K562 (cell line): ENCODE results near the gene CYP46A1. TPM values are rescaled to one million over a fixed set of nuclear protein-coding genes. Genes with fewer than 3 reads are reported as not detected.
A peak's percentile ranks its signal among the peaks of the same experiment; 100 is the strongest.

Experiments used
- ATAC-seq: fragments of 200-7000 bp; cut with Tn5 transposase; 3 replicates; pipeline ENCODE4 v1.9.1; 2020; ENCODE audit warnings: moderate library complexity
- BruUV-seq: library from RNA; stranded (reverse); fragments of 400-500 nt; replicated peaks from 2 replicates; lab custom pipeline; 2021; lab: Mats Ljungman, UMichigan
- CTCF ChIA-PET: fragments of 300-600 bp; formaldehyde crosslinking; extraction: SDS; loops from one replicate; lab custom pipeline; 2021; ENCODE audit warnings: low intra/inter-chr PET ratio; lab: Yijun Ruan, JAX
- POLR2A ChIA-PET: fragments of 300-600, 350-650 bp; sonication (Branson Sonifier 250); formaldehyde crosslinking; extraction: SDS; loops from one replicate; lab custom pipeline; 2021; ENCODE audit warnings: antibody characterized with exemption, inconsistent platforms; lab: Yijun Ruan, JAX
- DNase-seq, 4 experiments: peaks; one replicate each; pipeline versions ENCODE4 v3.0.0 to v3.0.0-alpha.2; 2011 to 2018; ENCODE audit warnings: low spot score in 3 of 4, mixed read lengths in 3 of 4; ENCODE audit errors: extremely low read depth in 1 of 4
- FAIRE-seq: peaks from 2 replicates; lab custom pipeline; 2011; peaks lifted over from hg19 to GRCh38; lab: Jason Lieb, UNC
- H2AFZ ChIP-seq: 2 replicates; pipeline ENCODE4 v1.6.0; 2011; ENCODE audit warnings: low read depth, low read length, control low read depth, inconsistent platforms
- H3K27ac ChIP-seq: fragments of 200-600 bp; 3 replicates; pipeline ENCODE4 v1.8.0; 2011; ENCODE audit warnings: low read depth, mild to moderate bottlenecking, control low read depth, inconsistent platforms, low read length, moderate library complexity, mixed read lengths; ENCODE audit errors: extremely low read depth
- H3K27me3 ChIP-seq, 2 experiments: fragments of 300-600 bp in 1 of 2; 2 replicates in 1 of 2; 3 replicates in 1 of 2; pipeline versions ENCODE4 v1.6.0 to v1.8.0; 2011; ENCODE audit warnings: inconsistent platforms in 2 of 2, low read length in 2 of 2, mild to moderate bottlenecking in 1 of 2, mixed read lengths in 1 of 2, moderate library complexity in 1 of 2; ENCODE audit not compliant: control insufficient read depth in 2 of 2, insufficient read depth in 2 of 2
- H3K36me3 ChIP-seq: fragments of 300-600 bp; 3 replicates; pipeline ENCODE4 v1.8.0; 2011; ENCODE audit warnings: mild to moderate bottlenecking, low read length, inconsistent platforms; ENCODE audit not compliant: control insufficient read depth, insufficient read depth
- H3K4me1 ChIP-seq, 2 experiments: fragments of 200-600 bp in 1 of 2; replicated peaks in 1 of 2; 2 replicates in 1 of 2; 3 replicates in 1 of 2; pipeline versions ENCODE4 v1.5.1 to v1.8.0; 2011; ENCODE audit warnings: inconsistent platforms in 2 of 2, low read length in 2 of 2, mild to moderate bottlenecking in 1 of 2, mixed read lengths in 1 of 2, moderate library complexity in 1 of 2; ENCODE audit not compliant: control insufficient read depth in 2 of 2, insufficient read depth in 2 of 2
- H3K4me2 ChIP-seq: 2 replicates; pipeline ENCODE4 v1.6.1; 2011; ENCODE audit warnings: low read length, control low read depth, inconsistent platforms, mixed read lengths; ENCODE audit not compliant: insufficient read depth
- H3K4me3 ChIP-seq: fragments of 200-600 bp; sonication (generic), shearing (Covaris generic); 2 replicates; pipeline ENCODE4 v1.5.1; 2016; ENCODE audit warnings: control low read depth, inconsistent platforms
- H3K79me2 ChIP-seq: fragments of 200-600 bp; 3 replicates; pipeline ENCODE4 v1.8.0; 2011; ENCODE audit warnings: low read length, inconsistent platforms; ENCODE audit not compliant: control insufficient read depth, insufficient read depth
- H3K9ac ChIP-seq, 2 experiments: 2 replicates each; pipeline versions ENCODE4 v1.6.0 to v1.6.1; 2011; ENCODE audit warnings: low read depth in 2 of 2, low read length in 2 of 2, control low read depth in 1 of 2, inconsistent platforms in 1 of 2, mild to moderate bottlenecking in 1 of 2, mixed read lengths in 1 of 2; ENCODE audit not compliant: insufficient read depth in 1 of 2
- H3K9me1 ChIP-seq: one replicate; pipeline ENCODE4 v1.6.0; 2011; ENCODE audit warnings: inconsistent platforms, mild to moderate bottlenecking, low read length, moderate library complexity; ENCODE audit not compliant: control insufficient read depth, insufficient read depth
- H3K9me3 ChIP-seq: replicated peaks from 2 replicates; pipeline ENCODE4 v1.5.1; 2011; ENCODE audit warnings: low read depth, low read length, inconsistent platforms; ENCODE audit not compliant: control insufficient read depth, insufficient read depth
- H4K20me1 ChIP-seq: replicated peaks from 2 replicates; pipeline ENCODE4 v1.6.1; 2011; ENCODE audit warnings: low read length, inconsistent platforms, mixed read lengths; ENCODE audit not compliant: control insufficient read depth, insufficient read depth
- MAFG ChIP-seq: fragments of 450-650 bp; conservative IDR thresholded peaks from 2 replicates; pipeline ENCODE4 v1.6.1; 2016; ENCODE audit warnings: missing genetic modification characterization, missing compliant biosample characterization
- SIN3A ChIP-seq, 2 experiments: fragments of 150-350 bp in 1 of 2; IDR thresholded peaks; 2 replicates each; pipeline ENCODE4 v1.6.1; 2011 to 2016; ENCODE audit warnings: borderline replicate concordance in 2 of 2, low read depth in 2 of 2, low read length in 2 of 2, mild to moderate bottlenecking in 2 of 2, moderate library complexity in 2 of 2; ENCODE audit not compliant: control insufficient read depth in 1 of 2
- ZBTB7A ChIP-seq: IDR thresholded peaks from 2 replicates; pipeline ENCODE4 v1.6.1; 2011; ENCODE audit warnings: low read depth, mild to moderate bottlenecking, low read length, moderate library complexity, borderline replicate concordance; ENCODE audit not compliant: control insufficient read depth
- WGBS: fragments of 100-300 bp; shearing (Covaris generic); methylation state at CpG from one replicate; pipeline ENCODE4 v1.1.6; 2016; ENCODE audit warnings: low coverage, mixed read lengths; ENCODE audit not compliant: insufficient coverage; ENCODE audit errors: missing lambda C conversion rate; 5-methylcytosine and 5-hydroxymethylcytosine counted together
- in situ Hi-C: fragments of 300-500 bp; cut with MboI; formaldehyde crosslinking; loops from 4 replicates; pipeline ENCODE4 v1.15.0; 2018; ENCODE audit warnings: inconsistent platforms, mixed read lengths
- intact Hi-C: fragments of 100-400 bp; cut with micrococcal nuclease; formaldehyde crosslinking; loops from 2 replicates; pipeline ENCODE4 v1.14.2; 2022
- polyA plus RNA-seq, 8 experiments: library from polyadenylated mRNA; depleted of rRNA in 4 of 8; stranded (reverse) in 5 of 8; unstranded in 3 of 8; fragments of >200 nt; fragmentation: Nextera tagmentation in 2 of 8; fragmentation: Illumina TruSeq in 1 of 8; extraction: Ambion mirVana in 2 of 8; extraction: Trizol in 1 of 8; gene quantifications; 2 replicates each; pipeline versions ENCODE4 v1.2.1 to v1.2.3, GENCODE V29; 2011 to 2014; ENCODE audit warnings: inconsistent platforms in 1 of 8, missing spikeins in 1 of 8
- total RNA-seq, 7 experiments: library from RNA; depleted of rRNA in 6 of 7; stranded (reverse); fragments of >200 nt in 6 of 7; fragmentation: Illumina TruSeq in 2 of 7; extraction: Trizol in 2 of 7; gene quantifications; 2 replicates each; pipeline versions ENCODE4 v1.2.1 to v1.2.3, GENCODE V29; 2011 to 2021; ENCODE audit warnings: low replicate concordance in 1 of 7
- TF ChIP-seq, protein P1 (sequence below): sonication (generic); formaldehyde crosslinking; IDR thresholded peaks from 2 replicates; pipeline ENCODE4 v1.8.0; 2022; ENCODE audit warnings: mild to moderate bottlenecking, missing genetic modification reagents
- TF ChIP-seq, protein P2 (sequence below), 3 experiments: IDR thresholded peaks in 2 of 3; conservative IDR thresholded peaks in 1 of 3; 2 replicates each; pipeline ENCODE4 v1.5.1; 2011 to 2012; ENCODE audit warnings: low read length in 3 of 3, mild to moderate bottlenecking in 3 of 3, control low read depth in 2 of 3, improper control_type of control experiment in 1 of 3, inconsistent platforms in 1 of 3, low read depth in 1 of 3, mixed read lengths in 1 of 3, moderate library complexity in 1 of 3; ENCODE audit not compliant: insufficient read depth in 2 of 3

Gene CYP46A1
- total and polyA plus RNA-seq, 9 of the 15 experiments (the other 6 are each of a cell fraction or from before 2014, with no cell fraction given), result not detected

DNA sequence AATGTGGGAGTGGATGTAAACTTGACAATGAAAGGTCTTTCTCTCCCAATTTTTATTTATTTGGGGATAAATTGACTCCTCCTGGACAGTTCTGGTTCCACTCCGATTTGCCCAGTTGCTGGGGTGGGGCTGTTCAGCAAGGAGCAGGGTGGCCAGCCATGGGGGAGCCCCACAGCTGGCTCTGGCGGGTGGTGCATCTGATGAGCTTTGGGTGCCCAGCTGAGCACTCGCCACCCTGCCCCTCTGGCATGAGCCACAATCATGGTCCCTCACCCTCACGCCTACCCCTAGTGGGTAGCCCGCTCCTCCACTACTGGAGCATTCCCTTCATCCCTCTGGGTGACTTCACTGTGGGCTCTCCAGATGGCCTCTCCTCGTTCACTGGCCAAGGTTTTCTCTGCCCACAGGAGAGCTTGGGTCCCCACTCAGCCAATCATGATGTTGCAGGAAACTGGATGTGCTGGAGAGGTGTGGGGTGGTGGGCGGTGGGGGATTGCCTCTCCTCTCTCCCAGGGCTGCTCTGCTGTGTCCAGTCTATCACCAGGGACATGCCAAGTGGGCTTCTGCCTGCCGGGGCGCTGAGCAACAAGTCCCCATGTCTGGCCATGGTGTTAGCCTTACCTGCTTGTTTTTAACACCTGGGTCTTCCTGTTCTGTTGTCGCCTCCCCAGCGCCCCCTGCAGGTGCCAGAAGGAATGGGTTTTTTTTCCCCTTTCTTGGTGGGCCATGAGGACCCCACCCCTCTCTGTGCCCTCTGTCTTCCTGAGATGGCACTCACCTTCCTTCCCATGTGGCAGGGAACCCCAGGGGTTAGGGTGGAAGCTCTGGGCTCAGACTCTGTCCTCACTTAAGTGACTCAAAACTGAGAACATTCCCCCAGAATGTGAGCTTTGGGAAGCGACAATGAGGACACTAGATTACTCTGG is 3.4 kb downstream of the CYP46A1 start:
- FAIRE-seq, result no peak
- peak in 3 of 4 experiments; percentile 18 to 23 (median 18) for DNase-seq
- Histone ChIP-seq H3K4me1 (peaks cover 0 to 19% of the 10 kb centered on the region in 2 experiments; a peak in 2 of 5 replicates), H3K4me3 (no peak overlapping the region), H3K27ac (no peak overlapping the region), H3K9me3 (no peaks in the 10 kb centered on the region), H3K4me2 (no peak overlapping the region), H3K36me3 (no peaks in the 10 kb centered on the region), H3K9ac (no peak overlapping the region), H3K9me1 (no peaks in the 10 kb centered on the region), H3K27me3 (peaks cover 2 to 26% of the 10 kb centered on the region in 2 experiments; a peak in 1 of 5 replicates), H3K79me2 (no peaks in the 10 kb centered on the region; the same call in 2 of the 3 replicates), H2AFZ (no peak overlapping the region), H4K20me1 (peaks cover 2% of the 10 kb centered on the region; the same call in 1 of the 2 replicates)
- in situ Hi-C loops, result no loop called here
- TF ChIP-seq SIN3A (IDR thresholded peaks at IDR 0.05; ENCODE audit: borderline replicate concordance in 2 of 2, control insufficient read depth in 1 of 2, low read depth in 2 of 2, low read length in 2 of 2) (no peak), MAFG (tag) (no peak), ZBTB7A (peak; percentile 93)
- TF ChIP-seq, protein P1, sequence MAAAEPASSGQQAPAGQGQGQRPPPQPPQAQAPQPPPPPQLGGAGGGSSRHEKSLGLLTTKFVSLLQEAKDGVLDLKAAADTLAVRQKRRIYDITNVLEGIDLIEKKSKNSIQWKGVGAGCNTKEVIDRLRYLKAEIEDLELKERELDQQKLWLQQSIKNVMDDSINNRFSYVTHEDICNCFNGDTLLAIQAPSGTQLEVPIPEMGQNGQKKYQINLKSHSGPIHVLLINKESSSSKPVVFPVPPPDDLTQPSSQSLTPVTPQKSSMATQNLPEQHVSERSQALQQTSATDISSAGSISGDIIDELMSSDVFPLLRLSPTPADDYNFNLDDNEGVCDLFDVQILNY (CRISPR knock-in tag), result no peak
- TF ChIP-seq, protein P2, sequence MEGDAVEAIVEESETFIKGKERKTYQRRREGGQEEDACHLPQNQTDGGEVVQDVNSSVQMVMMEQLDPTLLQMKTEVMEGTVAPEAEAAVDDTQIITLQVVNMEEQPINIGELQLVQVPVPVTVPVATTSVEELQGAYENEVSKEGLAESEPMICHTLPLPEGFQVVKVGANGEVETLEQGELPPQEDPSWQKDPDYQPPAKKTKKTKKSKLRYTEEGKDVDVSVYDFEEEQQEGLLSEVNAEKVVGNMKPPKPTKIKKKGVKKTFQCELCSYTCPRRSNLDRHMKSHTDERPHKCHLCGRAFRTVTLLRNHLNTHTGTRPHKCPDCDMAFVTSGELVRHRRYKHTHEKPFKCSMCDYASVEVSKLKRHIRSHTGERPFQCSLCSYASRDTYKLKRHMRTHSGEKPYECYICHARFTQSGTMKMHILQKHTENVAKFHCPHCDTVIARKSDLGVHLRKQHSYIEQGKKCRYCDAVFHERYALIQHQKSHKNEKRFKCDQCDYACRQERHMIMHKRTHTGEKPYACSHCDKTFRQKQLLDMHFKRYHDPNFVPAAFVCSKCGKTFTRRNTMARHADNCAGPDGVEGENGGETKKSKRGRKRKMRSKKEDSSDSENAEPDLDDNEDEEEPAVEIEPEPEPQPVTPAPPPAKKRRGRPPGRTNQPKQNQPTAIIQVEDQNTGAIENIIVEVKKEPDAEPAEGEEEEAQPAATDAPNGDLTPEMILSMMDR (IDR thresholded peaks at IDR 0.05 in 2 of 3, conservative IDR thresholded peaks at IDR 0.05 in 1 of 3; ENCODE audit: insufficient read depth in 2 of 3, low read depth in 1 of 3, low read length in 3 of 3), result peak; percentile 42 to 78 (median 43)
- BruUV-seq, result no TSS peak
- CTCF ChIA-PET, result no interaction called here
- 16% methylated on average over 9 of the region's 12 CpGs for WGBS
- no peak for ATAC-seq
- intact Hi-C loops, result no loop called here
- POLR2A ChIA-PET, result no interaction called here
